Neutrophil (primary cell): Measurements from ENCODE around the gene CHCHD6.

ENCODE experiments used
- H3K27ac ChIP-seq: fragments of 200-600 bp; sonication (generic); 2 replicates; pipeline ENCODE4 v1.5.1; 2016; ENCODE audit warnings: mild to moderate bottlenecking, moderate library complexity
- H3K27me3 ChIP-seq: fragments of 200-600 bp; sonication (generic); 2 replicates; pipeline ENCODE4 v1.6.0; 2016; ENCODE audit warnings: mild to moderate bottlenecking
- H3K36me3 ChIP-seq: fragments of 200-600 bp; sonication (generic); 2 replicates; pipeline ENCODE4 v1.5.1; 2017
- H3K4me1 ChIP-seq, 2 experiments: fragments of 200-600 bp in 1 of 2; sonication (generic) in 1 of 2; 1 replicate in 1 of 2; 2 replicates in 1 of 2; pipeline versions ENCODE4 v1.5.1 to v1.6.1; 2013 to 2016; ENCODE audit warnings: low read depth in 1 of 2, low read length in 1 of 2, mild to moderate bottlenecking in 1 of 2, moderate library complexity in 1 of 2; ENCODE audit not compliant: control insufficient read depth in 1 of 2, insufficient read depth in 1 of 2
- H3K4me3 ChIP-seq, 2 experiments: fragments of 200-600 bp in 1 of 2; sonication (generic) in 1 of 2; 1 replicate in 1 of 2; 2 replicates in 1 of 2; pipeline ENCODE4 v1.5.1; 2013 to 2016; ENCODE audit warnings: low read depth in 1 of 2, low read length in 1 of 2, mild to moderate bottlenecking in 1 of 2, moderate library complexity in 1 of 2
- H3K9me3 ChIP-seq: fragments of 200-600 bp; sonication (generic); 2 replicates; pipeline ENCODE4 v1.5.1; 2016
- TF ChIP-seq, protein P1 (sequence below): fragments of 200-600 bp; sonication (generic); IDR thresholded peaks from 2 replicates; pipeline ENCODE4 v1.5.1; 2016; ENCODE audit warnings: antibody characterized with exemption

Gene CHCHD6

DNA sequence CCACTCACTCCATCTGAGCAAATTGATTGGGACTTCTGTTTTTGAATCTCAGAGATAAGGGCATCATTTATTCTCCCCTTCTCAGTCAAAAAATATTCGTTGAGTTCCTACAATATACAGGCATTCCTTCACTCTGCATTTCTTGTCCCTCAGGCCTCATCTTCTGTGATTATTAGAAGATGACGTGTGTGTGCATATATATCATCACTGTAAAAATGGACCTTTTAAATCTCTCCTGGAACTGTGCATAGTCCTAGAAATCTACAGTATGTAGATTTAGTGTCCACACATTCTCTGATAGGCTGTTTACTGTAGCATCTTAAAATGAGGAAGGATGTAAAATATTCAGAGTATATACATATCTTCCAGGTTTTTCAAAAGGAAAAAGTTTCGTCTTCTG, 235.7 kb downstream of the CHCHD6 start:
- H3K27me3 ChIP-seq: peaks cover 6% of the 10 kb centered on the region
- H3K4me1 ChIP-seq: no peaks in the 10 kb centered on the region
- TF ChIP-seq, protein P1, sequence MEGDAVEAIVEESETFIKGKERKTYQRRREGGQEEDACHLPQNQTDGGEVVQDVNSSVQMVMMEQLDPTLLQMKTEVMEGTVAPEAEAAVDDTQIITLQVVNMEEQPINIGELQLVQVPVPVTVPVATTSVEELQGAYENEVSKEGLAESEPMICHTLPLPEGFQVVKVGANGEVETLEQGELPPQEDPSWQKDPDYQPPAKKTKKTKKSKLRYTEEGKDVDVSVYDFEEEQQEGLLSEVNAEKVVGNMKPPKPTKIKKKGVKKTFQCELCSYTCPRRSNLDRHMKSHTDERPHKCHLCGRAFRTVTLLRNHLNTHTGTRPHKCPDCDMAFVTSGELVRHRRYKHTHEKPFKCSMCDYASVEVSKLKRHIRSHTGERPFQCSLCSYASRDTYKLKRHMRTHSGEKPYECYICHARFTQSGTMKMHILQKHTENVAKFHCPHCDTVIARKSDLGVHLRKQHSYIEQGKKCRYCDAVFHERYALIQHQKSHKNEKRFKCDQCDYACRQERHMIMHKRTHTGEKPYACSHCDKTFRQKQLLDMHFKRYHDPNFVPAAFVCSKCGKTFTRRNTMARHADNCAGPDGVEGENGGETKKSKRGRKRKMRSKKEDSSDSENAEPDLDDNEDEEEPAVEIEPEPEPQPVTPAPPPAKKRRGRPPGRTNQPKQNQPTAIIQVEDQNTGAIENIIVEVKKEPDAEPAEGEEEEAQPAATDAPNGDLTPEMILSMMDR: no peak

DNA sequence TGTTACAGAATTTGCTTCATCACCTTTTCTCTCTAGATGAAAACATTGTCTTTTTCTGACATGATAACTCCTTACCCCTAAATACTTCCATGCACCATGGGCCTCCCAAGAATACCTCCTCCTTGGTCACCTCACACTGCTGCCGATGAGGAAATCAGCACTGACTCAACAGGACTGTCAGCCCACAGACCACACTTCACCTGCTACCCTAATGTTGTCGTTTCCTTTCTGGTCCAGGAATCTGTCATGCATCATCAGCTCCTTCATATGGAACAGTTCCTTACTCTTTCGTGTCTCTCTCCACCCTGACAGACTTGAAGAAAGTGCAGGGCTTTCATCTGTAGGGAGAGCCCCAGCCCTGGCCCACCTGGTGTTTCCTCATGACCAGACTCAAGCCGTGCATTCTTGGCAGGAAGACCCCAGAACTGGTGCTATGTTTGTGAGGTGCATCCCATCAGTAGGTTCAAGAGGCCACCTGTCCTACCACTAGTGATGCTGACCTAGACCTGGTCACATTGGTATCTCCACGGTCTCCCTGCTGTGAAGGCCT, 237.8 kb downstream of the CHCHD6 start:
- TF ChIP-seq, protein P1: no peak
- Histone ChIP-seq H3K4me3 (no peak overlapping the region), H3K9me3 (no peaks in the 10 kb centered on the region), H3K27ac (no peak overlapping the region), H3K4me1 (no peaks in the 10 kb centered on the region), H3K27me3 (peaks cover 6% of the 10 kb centered on the region), H3K36me3 (no peaks in the 10 kb centered on the region)

More for the DNA sequence above, 235.7 kb downstream of the CHCHD6 start:
- H3K36me3 ChIP-seq: no peaks in the 10 kb centered on the region
- H3K4me3 ChIP-seq: no peak overlapping the region
- no peaks in the 10 kb centered on the region for H3K9me3 ChIP-seq
- H3K27ac ChIP-seq: no peak overlapping the region

DNA sequence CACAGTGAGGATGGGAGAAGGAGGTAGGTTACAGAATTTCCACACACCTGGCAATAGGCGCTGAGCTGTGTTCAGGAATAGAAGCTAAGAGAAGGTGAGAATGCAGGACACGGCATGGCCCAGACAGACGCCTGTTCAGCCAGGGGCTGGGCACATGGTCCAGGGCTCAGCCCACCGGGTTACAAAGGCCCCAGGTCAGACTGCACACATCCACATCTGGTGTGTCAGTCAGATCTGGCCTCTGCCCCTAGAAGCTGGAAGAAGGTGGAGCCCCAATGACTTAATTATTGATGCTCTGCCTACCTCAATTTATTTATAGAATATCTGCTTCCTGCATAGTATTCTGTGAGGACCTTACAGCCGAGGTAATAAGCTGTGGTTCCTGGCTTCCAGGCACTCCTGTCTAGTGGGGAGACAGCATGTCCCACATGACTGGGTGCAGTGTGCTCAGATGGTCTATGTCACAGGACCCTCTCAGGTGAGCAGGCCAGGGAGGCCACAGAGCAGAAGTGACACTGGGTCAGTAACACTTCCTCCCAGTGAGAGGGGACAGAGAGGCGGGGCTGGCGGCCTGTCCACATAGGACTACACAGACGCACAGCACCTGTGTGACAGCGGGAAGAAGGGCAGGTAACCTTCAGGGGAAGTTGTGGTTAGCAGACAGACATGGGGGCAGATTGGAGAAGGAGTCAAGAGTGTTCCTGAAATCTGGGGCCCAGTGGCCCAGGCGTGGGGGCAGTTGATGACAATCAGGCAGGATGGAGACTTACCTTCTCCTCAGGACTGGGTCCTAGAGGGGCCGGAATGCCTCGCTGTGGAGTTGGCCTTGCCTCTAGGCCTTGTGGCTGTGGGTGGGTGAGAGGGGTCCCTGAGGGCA, 240.3 kb downstream of the CHCHD6 start:
- no peaks in the 10 kb centered on the region for H3K4me1 ChIP-seq
- H3K9me3 ChIP-seq: no peaks in the 10 kb centered on the region
- TF ChIP-seq, protein P1: no peak
- H3K36me3 ChIP-seq: no peaks in the 10 kb centered on the region
- H3K27ac ChIP-seq: no peak overlapping the region
- peaks cover 6% of the 10 kb centered on the region for H3K27me3 ChIP-seq
- no peak overlapping the region for H3K4me3 ChIP-seq

DNA sequence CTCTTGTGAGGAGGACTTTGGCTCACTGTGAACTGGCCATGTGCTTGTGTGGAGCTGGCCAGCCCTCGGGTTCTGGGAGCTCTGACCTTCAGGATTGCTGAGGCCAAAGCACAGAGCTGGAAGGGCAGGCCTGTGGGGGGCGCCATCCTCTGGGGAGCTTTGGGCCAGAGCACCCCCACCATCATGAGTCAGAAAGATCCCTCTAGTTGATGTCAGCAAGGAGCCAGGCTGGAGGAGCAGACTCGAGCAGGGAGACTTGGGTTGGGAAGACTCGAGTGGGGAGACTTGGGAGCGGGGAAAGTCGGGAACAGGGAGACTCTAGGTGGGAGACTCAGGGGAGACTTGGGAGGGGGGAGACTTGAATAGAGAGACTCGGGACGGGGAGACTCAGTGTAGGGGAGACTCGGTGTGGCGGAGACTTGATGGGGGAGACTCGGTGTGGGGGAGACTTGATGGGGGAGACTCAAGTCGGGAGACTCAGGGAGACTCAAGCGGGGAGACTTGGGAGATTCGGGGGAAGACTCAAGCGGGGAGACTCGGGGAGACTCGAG, 241.2 kb downstream of the CHCHD6 start:
- Histone ChIP-seq H3K4me3 (no peak overlapping the region), H3K27me3 (peaks cover 3% of the 10 kb centered on the region), H3K36me3 (no peaks in the 10 kb centered on the region), H3K27ac (no peak overlapping the region), H3K4me1 (no peaks in the 10 kb centered on the region), H3K9me3 (no peaks in the 10 kb centered on the region)
- TF ChIP-seq, protein P1: no peak

DNA sequence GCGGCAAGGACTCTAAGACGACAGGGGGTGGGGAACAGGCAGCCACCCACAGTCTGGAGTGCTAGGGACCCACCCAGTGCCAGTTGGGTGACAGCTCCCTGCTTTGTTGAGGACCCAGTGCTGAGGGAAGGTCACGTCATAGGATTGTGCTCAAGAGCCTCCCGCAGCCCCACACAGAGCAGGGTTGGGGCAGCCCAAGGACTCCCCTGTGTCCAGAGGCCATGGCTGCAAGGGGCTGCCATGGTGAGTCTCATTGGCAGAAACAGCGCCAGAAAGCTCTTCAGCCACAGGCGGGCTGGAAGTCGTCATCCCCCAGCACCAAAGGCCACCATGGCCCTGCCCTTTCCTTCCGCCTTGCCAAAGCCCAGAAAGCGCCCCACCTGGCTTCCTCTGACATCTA, 241.9 kb downstream of the CHCHD6 start:
- Histone ChIP-seq H3K27ac (no peak overlapping the region), H3K36me3 (no peaks in the 10 kb centered on the region), H3K9me3 (no peaks in the 10 kb centered on the region), H3K4me3 (no peak overlapping the region), H3K4me1 (no peaks in the 10 kb centered on the region), H3K27me3 (no peaks in the 10 kb centered on the region)
- TF ChIP-seq, protein P1: no peak
